Fibroblast of peridontal ligament (primary cell): ENCODE results near the gene XRN2.

Experiments used
- DNase-seq: peaks from one replicate; pipeline ENCODE4 v3.0.0-alpha.2; 2010; ENCODE audit errors: extremely low read depth

The XRN2 gene

GRCh38 chr20:21303061-21303871 is at the start of gene XRN2:
TSS of gene XRN2 (plus strand) at chr20:21303331. CDS start at chr20:21303399, 68 bp downstream.
- peak; percentile 91 for DNase-seq

- no peak for DNase-seq
These were observed 45.9 kb upstream of the XRN2 start for GRCh38 chr20:21257192-21257591.

- DNase-seq = no peak
These were observed 44.7 kb upstream of the XRN2 start for GRCh38 chr20:21258411-21258810.

GRCh38 chr20:21259346-21259745 is 43.8 kb upstream of the XRN2 start:
- no peak for DNase-seq

GRCh38 chr20:21262812-21263211 is 40.3 kb upstream of the XRN2 start:
- peak; percentile 10 for DNase-seq

- DNase-seq = no peak
These were observed 37.6 kb upstream of the XRN2 start for GRCh38 chr20:21265261-21266190.

- DNase-seq = no peak
These were observed 37.0 kb upstream of the XRN2 start for GRCh38 chr20:21266191-21266536.

- no peak for DNase-seq
These were observed 33.4 kb upstream of the XRN2 start for GRCh38 chr20:21269772-21270171.

- DNase-seq = no peak
These were observed 32.3 kb upstream of the XRN2 start for GRCh38 chr20:21270806-21271205.

- DNase-seq = peak; percentile 28
These were observed 30.9 kb upstream of the XRN2 start for GRCh38 chr20:21272279-21272678.

- DNase-seq = no peak
These were observed 30.5 kb upstream of the XRN2 start for GRCh38 chr20:21272679-21273078.

- DNase-seq = no peak
These were observed 29.3 kb upstream of the XRN2 start for GRCh38 chr20:21273755-21274386.

- DNase-seq = no peak
These were observed 24.3 kb upstream of the XRN2 start for GRCh38 chr20:21278829-21279228.

GRCh38 chr20:21279706-21280521 is 23.2 kb upstream of the XRN2 start:
- DNase-seq = no peak

GRCh38 chr20:21280522-21281016 is 22.6 kb upstream of the XRN2 start:
- no peak for DNase-seq

- peak; percentile 10 for DNase-seq
These were observed 16.4 kb upstream of the XRN2 start for GRCh38 chr20:21286775-21287174.

- DNase-seq = no peak
These were observed 14.4 kb upstream of the XRN2 start for GRCh38 chr20:21288587-21289370.

- DNase-seq = peak; percentile 17
These were observed 13.5 kb upstream of the XRN2 start for GRCh38 chr20:21289651-21290050.

GRCh38 chr20:21291026-21291425 is 12.1 kb upstream of the XRN2 start:
- DNase-seq = peak; percentile 10

GRCh38 chr20:21294755-21295154 is 8.4 kb upstream of the XRN2 start:
- DNase-seq = no peak
